Aorta (tissue), 5 donors: ENCODE measurements around the gene SFTPD. TPM values are rescaled to one million over a fixed set of nuclear protein-coding genes. Genes with fewer than 3 reads are reported as not detected.
"Not testable (repeated sequence)": the region's sequence is repeated elsewhere in the genome, so short reads cannot be mapped to it uniquely, and the experiment has no call there.

Source experiments
- ATAC-seq: fragments of 200-7000 bp; cut with Tn5 transposase; one replicate; pipeline ENCODE4 v1.9.1; 2022; ENCODE audit warnings: moderate library complexity; ENCODE audit not compliant: low FRiP score
- DNase-seq, 2 donors: peaks; one replicate each; pipeline ENCODE4 v3.0.0-alpha.2; 2020
- H3K27ac ChIP-seq, 2 donors: one replicate each; pipeline ENCODE4 v1.5.1; 2013; ENCODE audit warnings: low read length in 2 of 2, mild to moderate bottlenecking in 2 of 2, moderate library complexity in 2 of 2, control low read depth in 1 of 2, inconsistent platforms in 1 of 2, low read depth in 1 of 2
- H3K27me3 ChIP-seq, 2 donors: one replicate each; pipeline ENCODE4 v1.6.1; 2013; ENCODE audit warnings: control low read depth in 1 of 2, low read length in 1 of 2, mild to moderate bottlenecking in 1 of 2, moderate library complexity in 1 of 2; ENCODE audit not compliant: insufficient read depth in 2 of 2, control insufficient read depth in 1 of 2
- H3K36me3 ChIP-seq, 2 donors: one replicate each; pipeline ENCODE4 v1.6.1; 2013; ENCODE audit warnings: control low read depth in 1 of 2, low read length in 1 of 2, mild to moderate bottlenecking in 1 of 2; ENCODE audit not compliant: insufficient read depth in 2 of 2, control insufficient read depth in 1 of 2
- H3K4me1 ChIP-seq, 2 donors: one replicate each; pipeline ENCODE4 v1.6.1; 2013; ENCODE audit warnings: low read length in 2 of 2, control low read depth in 1 of 2, mild to moderate bottlenecking in 1 of 2, moderate library complexity in 1 of 2; ENCODE audit not compliant: insufficient read depth in 2 of 2, control insufficient read depth in 1 of 2
- H3K4me3 ChIP-seq, 2 donors: one replicate each; pipeline ENCODE4 v1.5.1; 2013; ENCODE audit warnings: low read length in 2 of 2, control low read depth in 1 of 2, mild to moderate bottlenecking in 1 of 2
- H3K9me3 ChIP-seq: one replicate; pipeline ENCODE4 v1.6.1; 2013; ENCODE audit warnings: mild to moderate bottlenecking, low read length; ENCODE audit not compliant: control insufficient read depth
- WGBS, 2 donors: extraction: QIAGEN DNeasy Blood & Tissue Kit; methylation state at CpG; one replicate each; pipeline ENCODE4 v1.1.7; 2013; 5-methylcytosine and 5-hydroxymethylcytosine counted together
- intact Hi-C, 2 donors: fragments of 100-400 bp; cut with DNase I; formaldehyde crosslinking; loops; one replicate each; pipeline versions ENCODE4 v1.14.2 to v1.15.0; 2022
- long read RNA-seq, 2 donors: library from polyadenylated mRNA; unstranded; transcript quantifications; one replicate each; pipeline ENCODE4 v2.0.0, GENCODE V29; 2020 to 2021
- polyA plus RNA-seq, 2 donors: library from polyadenylated mRNA; stranded (reverse); fragments of 200-250 nt; gene quantifications; one replicate each; pipeline ENCODE4 v1.2.3, GENCODE V29; 2013
- total RNA-seq, 2 donors: library from RNA; stranded (reverse); fragmentation: NEBNext Ultra II Directional; extraction: Animal tissue kit (Norgen Biotek cat#: 25700); gene quantifications; one replicate each; pipeline ENCODE4 v1.2.1, GENCODE V29; 2021
- donor health status: healthy with polysubstance abuse.
- donor health status: Bipolar disorder and iron deficiency.
- donor health status: DM: no; HTN: no; CAD: no.
- donor health status: DM: no; HTN: no; CAD: no.
- donor health status: DM: yes; HTN: yes; CAD: no.

SFTPD gene
- total RNA-seq (under 1 TPM; 0.30 to 0.58 TPM), polyA plus RNA-seq (1 to 10 TPM in 1 of 2 donors, under 1 TPM in 1; 0.25 to 1.2 TPM)
- long read RNA-seq, donor 1, partial matches to known transcripts, result 0 of 1 reads
- long read RNA-seq, donor 1, other reads (novel, unspliced or antisense), result 1 of 1 reads
- long read RNA-seq, donor 2, partial matches to known transcripts, result 0 of 5 reads
- long read RNA-seq, donor 2, other reads (novel, unspliced or antisense), result 5 of 5 reads

DNA sequence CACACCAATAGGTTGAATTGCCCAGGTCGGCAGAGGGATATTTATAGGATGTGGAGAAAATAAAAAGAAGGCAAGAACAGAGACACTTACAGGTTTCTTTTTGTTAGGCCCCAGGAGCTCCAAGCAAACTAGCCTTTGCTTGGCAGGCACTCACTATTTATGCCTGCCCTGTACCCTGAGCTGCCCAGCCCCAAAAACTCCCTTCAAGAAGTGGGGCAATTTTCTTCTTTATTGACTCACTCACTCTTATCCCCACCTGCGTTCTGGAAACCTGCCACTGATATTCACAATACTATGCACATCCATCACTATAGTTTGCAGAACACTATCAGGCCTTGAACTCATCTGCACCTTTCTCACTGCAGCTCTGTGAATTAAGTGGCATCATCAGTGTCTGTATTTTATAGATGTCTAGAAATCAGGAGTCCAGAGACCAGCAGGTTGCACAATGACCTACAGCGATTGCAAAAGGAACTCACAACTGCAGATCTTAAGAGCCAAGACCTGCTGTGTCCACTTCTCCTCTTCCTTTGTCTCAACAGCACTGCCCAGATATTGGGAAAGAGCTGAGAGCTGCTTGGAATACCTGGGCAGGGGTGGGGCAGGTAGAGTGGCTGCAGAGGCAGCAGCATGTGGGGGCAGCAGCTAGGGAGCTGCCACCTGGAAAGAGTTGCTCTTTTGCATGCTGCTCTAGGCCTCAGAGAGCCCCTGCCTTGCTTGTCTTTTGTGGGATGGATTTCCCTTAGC, at the start of gene SFTPD:
Gene SFTPD (minus strand): TSS at position 130 of the 747 bp plus-strand sequence. CDS start 2,446 bp downstream, outside the sequence.
- DNase-seq (no peak), ATAC-seq (no peak)
- Histone ChIP-seq H3K27me3 (no peaks in the 10 kb centered on the region), H3K9me3 (peaks cover 13% of the 10 kb centered on the region), H3K4me1 (no peaks in the 10 kb centered on the region), H3K27ac (no peak within 1 kb of the TSS), H3K36me3 (no peaks in the 10 kb centered on the region), H3K4me3 (no peak within 1 kb of the TSS)
- WGBS, 2 donors, result 79 to 82% methylated on average over 3 of the region's 3 CpGs
- intact Hi-C loops, result no loop called here

DNA sequence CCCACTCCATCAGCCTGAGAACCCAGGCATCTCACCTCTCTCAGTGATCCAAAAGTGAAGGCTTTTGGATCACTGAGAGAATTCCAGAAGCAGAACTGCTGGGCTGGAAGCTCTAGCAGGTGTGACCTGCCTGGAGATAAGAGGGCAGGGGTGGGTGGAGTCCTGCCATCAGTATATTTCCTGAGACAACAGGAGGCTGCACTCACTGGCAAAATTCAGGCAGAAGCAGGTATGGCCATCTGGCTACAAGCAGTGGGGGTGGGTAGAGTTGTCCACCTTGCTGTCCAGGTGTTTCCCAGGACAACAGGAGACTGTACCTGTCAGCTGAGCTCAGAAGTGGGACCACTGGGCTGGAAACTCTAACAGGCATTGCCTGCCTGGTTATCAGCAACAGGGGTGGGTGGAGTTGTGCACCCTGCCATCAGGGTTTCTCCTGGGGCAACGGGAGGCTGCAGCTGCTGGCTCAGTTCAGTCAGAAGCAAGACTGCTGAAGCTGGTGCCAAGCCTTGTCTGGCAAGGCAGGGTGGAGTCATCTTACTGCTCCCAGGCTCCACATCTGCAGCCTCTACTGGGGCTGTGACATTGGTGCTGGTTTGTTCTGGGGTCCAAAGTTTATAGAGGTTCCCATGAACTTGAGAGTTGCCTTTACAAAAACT, 47.2 kb upstream of the SFTPD start:
- no peak overlapping the region for H3K4me3 ChIP-seq
- intact Hi-C loops, result no loop called here

DNA sequence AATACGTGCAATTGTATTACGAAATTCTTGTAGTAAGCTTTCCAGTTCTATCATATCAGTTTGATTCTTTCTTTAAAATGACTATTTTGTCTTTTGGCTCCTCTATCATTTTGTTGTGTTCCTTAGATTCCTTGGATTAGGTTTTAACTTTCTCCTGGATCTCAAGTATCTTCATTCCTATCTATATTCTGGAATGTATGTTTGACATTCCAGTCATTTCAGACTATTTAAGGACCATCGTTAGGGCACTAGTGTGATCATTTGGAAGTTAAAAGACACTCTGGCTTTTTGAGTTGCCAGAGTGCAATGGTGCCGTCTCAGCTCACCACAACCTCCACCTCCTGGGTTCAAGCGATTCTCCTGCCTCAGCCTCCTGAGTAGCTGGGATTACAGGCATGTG, 45.7 kb upstream of the SFTPD start:
- Histone ChIP-seq H3K36me3 (no peaks in the 10 kb centered on the region), H3K9me3 (no peaks in the 10 kb centered on the region), H3K27me3 (no peaks in the 10 kb centered on the region), H3K4me1 (no peaks in the 10 kb centered on the region), H3K27ac (no peak overlapping the region), H3K4me3 (no peak overlapping the region)
- DNase-seq (no peak), ATAC-seq (no peak)
- WGBS, 2 donors, result 59 to 72% methylated on average over 5 of the region's 5 CpGs
- intact Hi-C loops, result no loop called here

More for the DNA sequence above, 47.2 kb upstream of the SFTPD start:
- DNase-seq (no peak), ATAC-seq (no peak)
- no peaks in the 10 kb centered on the region for H3K4me1 ChIP-seq
- no peaks in the 10 kb centered on the region for H3K9me3 ChIP-seq
- no peaks in the 10 kb centered on the region for H3K27me3 ChIP-seq
- 0 to 6% methylated on average over 1 of the region's 1 CpG for WGBS, 2 donors
- no peaks in the 10 kb centered on the region for H3K36me3 ChIP-seq
- H3K27ac ChIP-seq, result no peak overlapping the region

DNA sequence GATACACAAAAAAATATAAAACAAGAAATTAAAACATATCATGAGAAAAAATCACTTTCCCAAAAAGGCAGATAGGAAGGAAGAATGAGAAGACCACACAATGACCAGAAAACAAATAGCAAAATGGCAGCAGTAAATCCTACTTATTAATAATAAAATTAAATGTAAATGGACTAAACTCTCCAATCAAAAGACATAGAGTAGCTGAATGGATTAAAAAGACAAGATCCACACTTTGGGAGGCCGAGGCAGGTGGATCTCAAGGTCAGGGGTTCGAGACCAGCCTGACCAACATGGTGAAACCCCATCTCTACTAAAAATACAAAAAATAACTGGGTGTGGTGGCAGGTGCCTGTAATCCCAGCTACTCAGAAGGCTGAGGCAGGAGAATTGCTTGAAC, 39.3 kb upstream of the SFTPD start:
- ATAC-seq, H3K4me1 ChIP-seq, H3K4me3 ChIP-seq, DNase-seq, H3K9me3 ChIP-seq, H3K27ac ChIP-seq, intact Hi-C loops, H3K27me3 ChIP-seq, H3K36me3 ChIP-seq: not testable (repeated sequence)
- WGBS, 2 donors, result 70 to 80% methylated on average over 2 of the region's 2 CpGs

DNA sequence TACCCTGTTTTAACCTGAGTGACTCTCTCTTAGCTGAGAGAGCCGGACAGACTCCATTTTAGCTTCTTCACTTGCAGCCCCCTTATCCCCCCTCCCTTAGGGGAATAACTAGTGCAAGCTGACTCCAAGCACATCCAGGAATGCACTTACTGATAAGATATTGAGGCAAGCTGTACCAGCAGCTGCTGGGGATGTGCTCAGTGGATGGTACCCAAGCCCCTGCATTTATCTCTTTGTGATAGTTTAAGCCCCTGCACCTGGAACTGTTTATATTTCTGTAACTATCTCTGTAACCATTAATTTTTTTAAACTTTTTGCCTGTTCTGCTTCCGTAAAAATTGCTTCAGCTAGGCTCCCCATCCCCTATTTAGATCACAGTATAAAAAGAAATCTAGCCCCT, 37.8 kb upstream of the SFTPD start:
- WGBS, 2 donors, result 79 to 81% methylated on average over 2 of the region's 2 CpGs
- intact Hi-C loops, ATAC-seq: not testable (repeated sequence)

DNA sequence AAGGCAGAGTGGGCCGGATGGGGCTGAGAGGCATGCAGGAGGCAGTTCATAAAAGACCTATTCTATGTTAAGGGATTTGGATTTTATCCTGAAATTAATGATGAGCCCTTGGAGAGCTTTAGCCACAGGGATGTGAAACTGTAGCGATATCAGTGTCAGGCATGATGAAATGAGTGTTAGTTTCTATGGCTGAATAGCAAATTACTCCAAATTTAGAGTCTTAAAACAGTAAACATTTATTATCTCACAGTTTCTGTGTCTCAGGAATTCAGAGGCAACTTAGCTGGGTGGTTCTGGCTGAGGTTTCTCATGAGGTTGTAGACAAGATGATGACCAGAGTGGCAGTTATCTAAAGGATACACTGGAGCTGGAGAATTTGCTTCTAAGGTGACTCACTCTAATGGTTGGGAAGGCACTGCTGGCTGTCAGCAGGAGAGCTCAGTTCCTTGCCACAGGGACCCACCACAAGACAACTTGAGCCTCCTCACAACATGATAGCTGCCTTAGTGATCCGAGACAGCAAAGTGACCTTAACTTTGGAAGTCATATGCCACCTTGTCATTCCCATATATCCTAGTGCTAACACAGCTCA, 36.7 kb upstream of the SFTPD start:
- no peaks in the 10 kb centered on the region for H3K36me3 ChIP-seq
- no peaks in the 10 kb centered on the region for H3K27me3 ChIP-seq
- intact Hi-C loops, result no loop called here
- no peak for DNase-seq
- no peaks in the 10 kb centered on the region for H3K9me3 ChIP-seq
- H3K27ac ChIP-seq, result no peak overlapping the region
- H3K4me3 ChIP-seq, result no peak overlapping the region
- WGBS, 2 donors, result 82 to 83% methylated on average over 3 of the region's 3 CpGs
- no peak for ATAC-seq
- no peaks in the 10 kb centered on the region for H3K4me1 ChIP-seq

More for the DNA sequence above, 37.8 kb upstream of the SFTPD start:
- not testable (repeated sequence) for H3K4me3 ChIP-seq, DNase-seq, H3K9me3 ChIP-seq, H3K36me3 ChIP-seq, H3K27ac ChIP-seq, H3K27me3 ChIP-seq, H3K4me1 ChIP-seq

DNA sequence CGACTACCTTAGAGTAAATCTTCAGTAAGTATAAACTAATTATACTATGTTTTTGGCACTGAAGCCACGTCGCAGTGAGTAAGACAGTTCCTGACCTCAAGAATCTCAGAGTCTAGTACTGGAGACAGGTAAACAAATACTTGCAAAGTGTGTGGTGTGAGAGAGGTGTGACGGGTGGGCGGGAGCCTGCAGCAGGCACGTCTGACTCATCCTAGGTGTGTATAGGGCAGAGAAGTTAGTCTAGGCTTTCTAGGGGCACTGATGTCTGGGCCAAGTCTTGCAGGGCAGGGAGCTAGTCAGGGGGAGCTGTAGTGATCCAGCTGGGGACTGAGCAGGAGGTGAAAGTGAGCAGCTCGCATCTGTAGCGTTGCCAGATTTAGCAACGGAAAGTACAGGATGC, 35.9 kb upstream of the SFTPD start:
- ATAC-seq, result no peak
- no peaks in the 10 kb centered on the region for H3K27me3 ChIP-seq
- H3K27ac ChIP-seq, result no peak overlapping the region
- intact Hi-C loops, result loop anchor here in 1 of 2 donors (5.0 kb wide), 1 partner anchor 92 kb away; the partner anchor contains the start of gene TMEM254
- DNase-seq, result no peak
- WGBS, 2 donors, result 81 to 84% methylated on average over 9 of the region's 9 CpGs
- no peaks in the 10 kb centered on the region for H3K9me3 ChIP-seq
- no peak overlapping the region for H3K4me3 ChIP-seq
- no peaks in the 10 kb centered on the region for H3K4me1 ChIP-seq
- H3K36me3 ChIP-seq, result no peaks in the 10 kb centered on the region

DNA sequence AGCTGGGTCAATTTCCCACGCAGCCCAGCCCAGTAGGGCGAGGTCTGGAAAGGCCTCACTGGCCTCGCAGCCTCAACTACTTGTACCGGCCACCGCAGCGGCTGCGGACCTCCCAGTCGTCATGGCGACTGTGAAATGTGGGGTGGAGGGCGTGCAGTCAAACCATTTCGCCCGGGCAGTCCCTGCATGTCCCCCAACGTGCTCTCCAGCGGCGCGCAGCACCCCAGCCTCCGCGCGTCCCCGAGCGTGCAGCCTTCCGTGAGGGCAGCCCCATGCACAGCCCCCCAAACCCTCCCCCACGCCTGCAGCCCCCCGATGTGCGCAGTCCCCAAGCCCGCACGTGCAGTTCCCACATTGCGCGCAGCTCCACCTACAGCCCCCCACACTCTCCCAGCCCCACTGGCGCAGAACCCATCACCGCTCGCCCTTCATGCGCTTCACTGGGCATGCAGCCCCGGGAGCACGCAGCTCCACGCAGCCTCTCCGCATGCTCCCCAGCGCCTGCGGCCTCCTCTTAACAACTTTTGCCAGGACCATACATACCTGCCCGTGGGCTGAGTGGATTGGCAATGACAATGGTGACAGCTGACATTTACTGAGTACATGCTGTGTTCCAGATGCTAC, 34.5 kb upstream of the SFTPD start:
- Histone ChIP-seq H3K4me3 (no peak overlapping the region), H3K36me3 (no peaks in the 10 kb centered on the region)
- no peak for ATAC-seq

More for the DNA sequence above, 34.5 kb upstream of the SFTPD start:
- Histone ChIP-seq H3K27me3 (no peaks in the 10 kb centered on the region), H3K27ac (no peak overlapping the region), H3K4me1 (no peaks in the 10 kb centered on the region), H3K9me3 (no peaks in the 10 kb centered on the region)
- intact Hi-C loops, result loop anchor here in 1 of 2 donors (5.0 kb wide), 1 partner anchor 94 kb away; the partner anchor contains the start of gene TMEM254
- no peak for DNase-seq
- WGBS, 2 donors, result 38 to 40% methylated on average over 40 of the region's 40 CpGs
